Stimulated activated CD4-positive, alpha-beta T cell treated with anti-CD3 and anti-CD28 coated beads, Interleukin-1b, Interleukin-23, amount 100 ng/mL, for 4 hours (primary cell): ENCODE measurements around the gene CYP27B1.
"Not testable (repeated sequence)": the region's sequence is repeated elsewhere in the genome, so short reads cannot be mapped to it uniquely, and the experiment has no call there.

Source experiments
- DNase-seq, 2 donors: peaks; one replicate each; pipeline ENCODE4 v3.0.0-alpha.2; 2020; ENCODE audit warnings: low read depth in 2 of 2

CYP27B1 gene

DNA sequence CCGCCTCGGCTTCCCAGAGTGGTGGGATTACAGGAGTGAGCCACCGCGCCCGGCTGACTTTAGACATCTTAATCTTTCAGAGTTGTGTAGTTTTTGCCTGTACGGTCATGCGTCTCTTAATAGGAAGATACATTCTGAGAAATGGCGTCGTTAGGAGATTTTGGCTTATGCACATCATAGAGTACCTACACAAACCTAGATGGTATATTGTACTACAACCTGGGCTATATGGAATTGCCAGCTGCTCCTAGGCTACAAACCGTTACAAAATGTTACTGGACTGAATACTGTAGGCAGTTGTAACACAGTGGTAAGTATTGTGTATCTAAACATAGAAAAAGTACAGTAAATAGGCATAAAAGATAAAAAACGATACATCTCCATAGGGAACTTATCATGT, 17.0 kb upstream of the CYP27B1 start:
- DNase-seq = no peak

DNA sequence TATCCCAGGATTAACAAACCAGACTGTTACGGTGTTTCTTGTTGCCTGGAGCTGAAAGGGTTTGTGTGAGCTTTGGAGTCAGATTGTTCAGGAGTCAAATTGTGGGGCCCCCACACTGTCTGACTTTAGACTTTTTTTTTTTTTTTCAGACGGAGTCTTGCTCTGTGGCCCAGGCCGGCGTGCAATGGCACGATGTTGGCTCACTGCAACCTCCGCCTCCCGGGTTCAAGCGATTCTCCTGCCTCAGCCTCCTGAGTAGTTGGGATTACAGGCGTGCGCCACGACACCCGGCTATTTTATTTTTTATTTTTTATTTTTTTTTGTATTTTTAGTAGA, 16.6 kb upstream of the CYP27B1 start:
- DNase-seq = no peak

DNA sequence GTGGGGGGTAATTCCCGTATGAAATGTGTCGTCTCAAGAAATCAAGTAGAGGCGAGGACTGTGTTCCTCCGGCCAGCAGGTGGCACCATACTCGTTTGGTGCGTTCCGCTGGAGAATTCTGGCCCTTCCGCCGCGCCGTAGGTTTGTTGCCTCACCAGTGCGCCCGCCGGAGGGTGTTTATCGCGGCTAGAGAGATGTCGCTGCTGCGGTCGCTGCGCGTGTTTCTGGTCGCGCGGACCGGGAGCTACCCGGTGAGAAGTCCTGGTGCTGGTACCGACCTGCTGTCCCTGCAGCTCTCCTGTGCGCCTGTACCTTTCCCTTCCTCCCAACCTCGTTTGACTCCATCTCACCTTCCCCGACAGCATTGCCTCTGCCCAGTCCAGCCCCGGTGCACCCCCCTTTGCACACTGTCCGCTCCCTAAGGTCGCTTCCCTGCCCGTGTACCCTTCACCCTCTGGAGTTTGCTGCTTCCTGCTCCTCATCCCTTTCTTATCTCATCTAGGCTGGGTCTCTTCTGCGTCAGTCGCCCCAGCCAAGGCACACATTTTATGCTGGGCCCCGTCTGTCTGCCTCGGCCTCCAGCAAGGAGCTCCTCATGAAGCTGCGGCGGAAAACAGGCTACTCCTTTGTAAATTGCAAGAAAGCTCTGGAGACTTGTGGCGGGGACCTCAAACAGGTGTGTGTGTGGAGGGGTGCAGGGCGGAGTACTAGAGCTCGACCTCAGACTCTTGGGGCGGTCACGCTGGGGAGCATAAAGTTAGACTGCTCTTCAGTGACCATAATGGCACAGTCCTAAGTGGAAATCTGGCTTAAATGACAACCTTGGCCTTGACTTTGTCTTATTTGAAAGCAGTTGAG, 16.0 kb upstream of the CYP27B1 start, which contains the start of gene TSFM:
TSFM (plus strand) TSS at position 180 of the 858 bp plus-strand sequence; CDS start at position 195, 15 bp downstream.
- DNase-seq = peak; percentile 97

- DNase-seq = no peak
Measured at GRCh38 chr12:57782243-57782607, 15.3 kb upstream of the CYP27B1 start.

- no peak for DNase-seq
Measured at GRCh38 chr12:57781801-57782200, 14.9 kb upstream of the CYP27B1 start.

GRCh38 chr12:57781244-57781643, 14.4 kb upstream of the CYP27B1 start:
- no peak for DNase-seq

GRCh38 chr12:57780284-57780897, 13.5 kb upstream of the CYP27B1 start:
- DNase-seq = no peak

- no peak for DNase-seq
Measured at GRCh38 chr12:57779736-57780135, 12.9 kb upstream of the CYP27B1 start.

GRCh38 chr12:57777911-57778310, 11.0 kb upstream of the CYP27B1 start:
- DNase-seq = no peak

- no peak for DNase-seq
Measured at GRCh38 chr12:57777367-57777766, 10.5 kb upstream of the CYP27B1 start.

DNA sequence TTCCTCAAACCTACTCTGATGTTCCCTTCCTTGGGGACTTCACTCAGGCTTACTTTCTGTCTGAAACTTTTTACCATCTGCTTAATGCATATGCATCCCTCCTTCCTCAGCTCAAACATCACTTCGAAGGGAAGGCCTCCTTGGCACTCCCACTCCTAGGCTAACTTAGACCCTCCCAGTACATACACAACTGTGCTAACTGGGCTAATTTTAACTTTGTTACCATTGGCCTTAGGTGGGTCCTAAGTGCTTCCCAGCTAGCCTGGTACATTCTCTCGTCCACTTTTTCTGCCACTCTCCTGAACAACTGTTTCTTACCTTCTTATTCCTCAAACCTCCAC, 9.3 kb upstream of the CYP27B1 start:
- no peak for DNase-seq

- no peak for DNase-seq
Measured at GRCh38 chr12:57775563-57776246, 8.8 kb upstream of the CYP27B1 start.

DNA sequence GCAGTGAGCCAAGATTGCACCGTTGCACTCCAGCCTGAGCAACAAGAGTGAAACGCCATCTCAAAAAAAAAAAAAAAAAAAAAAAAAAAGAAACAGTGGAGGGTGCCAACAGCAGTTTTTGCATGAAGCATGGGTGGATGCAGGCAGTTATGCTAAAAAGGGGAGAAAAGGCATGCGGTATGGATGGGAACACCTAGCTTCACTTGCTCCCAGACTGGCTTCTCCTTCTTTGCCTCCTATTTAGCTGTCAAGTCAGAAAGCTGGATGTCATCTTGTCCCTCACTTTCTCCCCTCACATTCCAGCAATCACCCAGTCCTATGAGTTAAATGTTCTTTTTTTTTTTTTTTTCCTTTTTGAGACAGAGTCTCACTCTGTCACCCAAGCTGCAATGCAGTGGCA, 8.2 kb upstream of the CYP27B1 start:
- DNase-seq = no peak

GRCh38 chr12:57774634-57775033, 7.8 kb upstream of the CYP27B1 start:
- DNase-seq = not testable (repeated sequence)

DNA sequence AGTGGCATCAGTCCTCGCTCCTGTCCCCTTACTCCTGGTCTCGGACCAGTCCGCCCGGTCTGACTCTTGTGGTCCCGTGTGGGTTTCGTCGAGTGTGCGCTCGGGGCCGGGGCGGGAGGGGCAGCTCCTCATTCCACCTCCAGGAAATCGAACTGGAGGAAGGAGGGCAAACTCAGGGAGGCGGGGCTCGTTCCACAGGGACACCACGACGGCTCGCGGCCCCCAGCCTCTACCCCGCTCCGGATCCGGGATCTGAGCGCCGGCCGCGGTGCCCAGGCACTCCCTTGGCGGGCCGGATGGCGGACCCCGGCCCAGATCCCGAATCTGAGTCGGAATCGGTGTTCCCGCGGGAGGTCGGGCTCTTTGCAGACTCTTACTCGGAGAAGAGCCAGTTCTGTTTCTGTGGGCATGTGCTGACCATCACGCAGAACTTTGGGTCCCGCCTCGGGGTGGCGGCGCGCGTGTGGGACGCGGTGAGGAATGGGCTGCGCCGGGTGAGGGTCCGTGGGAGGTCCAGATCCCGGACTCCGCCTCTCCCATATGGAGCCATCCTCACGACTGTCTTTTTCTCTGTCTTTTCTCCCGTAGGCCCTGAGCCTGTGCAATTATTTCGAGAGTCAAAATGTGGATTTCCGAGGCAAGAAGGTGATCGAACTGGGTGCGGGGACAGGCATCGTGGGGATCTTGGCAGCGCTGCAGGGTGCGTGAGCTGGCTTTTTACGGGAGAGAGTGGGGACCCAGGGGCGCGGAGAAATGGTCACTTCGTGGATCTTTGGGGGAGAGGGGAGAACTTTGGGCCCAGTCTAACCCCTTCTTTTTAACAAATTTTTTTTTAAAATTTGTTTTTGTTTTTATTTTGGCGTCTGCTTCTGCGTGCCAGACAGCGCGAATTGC, 5.8 kb upstream of the CYP27B1 start, which contains the start of gene EEF1AKMT3:
EEF1AKMT3 (plus strand) TSS at position 186 of the 894 bp plus-strand sequence; CDS start at position 297, 111 bp downstream.
- DNase-seq = no peak

GRCh38 chr12:57771873-57772428, 5.1 kb upstream of the CYP27B1 start, which contains the start of gene METTL1:
Gene METTL1 (minus strand): TSS chr12:57772105. CDS start chr12:57772083, 22 bp downstream.
- DNase-seq = peak; percentile 83 to 84

- DNase-seq = peak; percentile 87 to 88
Measured at GRCh38 chr12:57771236-57771872, 4.5 kb upstream of the CYP27B1 start.

GRCh38 chr12:57770734-57771133, 3.9 kb upstream of the CYP27B1 start:
- no peak for DNase-seq

DNA sequence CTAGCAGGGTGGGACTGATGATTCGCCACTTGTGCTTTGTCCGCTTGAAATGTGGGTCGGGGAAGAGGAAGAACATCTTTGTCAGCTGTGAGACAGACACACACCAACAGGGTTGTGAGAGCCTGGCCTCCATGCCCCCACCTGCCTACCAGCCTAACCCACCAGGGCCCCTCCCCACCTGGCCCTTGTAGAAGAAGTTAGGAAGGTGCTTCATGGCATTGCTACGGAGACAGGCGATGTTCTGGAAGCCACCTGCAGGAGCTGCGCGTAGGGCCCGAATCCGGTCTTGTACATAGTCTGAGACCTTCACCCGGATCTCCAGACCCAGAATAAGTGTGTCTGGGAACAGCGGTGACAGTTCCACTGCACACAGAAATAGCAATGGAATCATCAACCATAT, 2.7 kb upstream of the CYP27B1 start:
- no peak for DNase-seq

DNA sequence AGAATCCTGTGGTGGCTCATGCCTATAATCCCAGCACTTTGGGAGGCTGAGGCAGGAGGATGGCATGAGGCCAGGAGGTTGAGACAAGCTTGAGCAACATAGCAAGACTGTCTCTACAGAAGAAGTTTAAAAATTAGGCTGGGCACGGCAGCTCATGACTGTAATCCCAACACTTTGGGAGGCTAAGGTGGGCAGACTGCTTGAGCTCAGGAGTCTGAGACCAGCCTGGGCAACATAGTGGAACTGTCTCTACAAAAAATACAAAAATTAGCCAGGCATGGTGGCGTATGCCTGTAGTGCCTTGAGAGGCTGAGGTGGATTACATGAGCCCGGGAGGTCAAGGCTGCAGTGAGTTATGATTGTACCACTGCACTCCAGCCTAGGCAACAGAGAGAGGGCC, 998 bp upstream of the CYP27B1 start:
- DNase-seq = no peak

DNA sequence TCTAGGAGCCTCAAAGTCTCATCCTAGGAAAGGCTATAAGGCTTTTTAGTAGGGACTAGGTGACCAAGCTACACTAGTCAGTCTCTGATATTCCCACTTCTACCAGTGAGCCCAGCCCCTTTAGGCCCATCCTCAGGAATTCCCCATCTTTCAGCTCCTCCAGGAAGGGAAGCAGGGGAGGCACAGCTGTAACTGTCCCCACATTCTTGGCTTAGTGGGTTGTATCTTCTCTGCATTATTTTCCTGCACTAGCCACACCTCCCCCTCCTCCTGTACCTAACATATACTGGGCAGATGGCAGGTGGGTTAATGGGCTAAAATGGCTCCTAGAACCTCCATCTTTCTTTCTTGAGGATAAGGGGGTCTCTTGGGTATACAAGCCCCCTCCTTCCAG, 424 bp upstream of the CYP27B1 start:
- no peak for DNase-seq
